CD1c-positive myeloid dendritic cell (primary cell): ENCODE measurements around the gene SELENOP.

ENCODE experiments used
- DNase-seq: peaks from one replicate; pipeline ENCODE4 v3.0.0-alpha.2; 2016; ENCODE audit errors: extremely low spot score

SELENOP gene

GRCh38 chr5:42798284-42799240, 13.1 kb downstream of the SELENOP start:
- DNase-seq, result no peak

- DNase-seq, result no peak
Measured at GRCh38 chr5:42791151-42791550, 20.5 kb downstream of the SELENOP start.

- DNase-seq, result no peak
Measured at GRCh38 chr5:42787845-42788244, 23.8 kb downstream of the SELENOP start.

- DNase-seq, result no peak
Measured at GRCh38 chr5:42787073-42787472, 24.6 kb downstream of the SELENOP start.

GRCh38 chr5:42785756-42786155, 25.9 kb downstream of the SELENOP start:
- no peak for DNase-seq

GRCh38 chr5:42784132-42784531, 27.6 kb downstream of the SELENOP start:
- no peak for DNase-seq

- DNase-seq, result no peak
Measured at GRCh38 chr5:42781584-42781983, 30.1 kb downstream of the SELENOP start.

- no peak for DNase-seq
Measured at GRCh38 chr5:42779083-42779482, 32.6 kb downstream of the SELENOP start.

GRCh38 chr5:42772265-42772993, 39.3 kb downstream of the SELENOP start:
- no peak for DNase-seq

- no peak for DNase-seq
Measured at GRCh38 chr5:42770003-42770402, 41.7 kb downstream of the SELENOP start.

- DNase-seq, result no peak
Measured at GRCh38 chr5:42768106-42768504, 43.6 kb downstream of the SELENOP start.

- DNase-seq, result peak; percentile 58
Measured at GRCh38 chr5:42767491-42768105, 44.1 kb downstream of the SELENOP start.

- no peak for DNase-seq
Measured at GRCh38 chr5:42761791-42762190, 49.9 kb downstream of the SELENOP start.

- DNase-seq, result peak; percentile 27
Measured at GRCh38 chr5:42760426-42760825, 51.3 kb downstream of the SELENOP start.

GRCh38 chr5:42759456-42759855, 52.2 kb downstream of the SELENOP start:
- DNase-seq, result no peak

- peak; percentile 45 for DNase-seq
Measured at GRCh38 chr5:42756606-42757601, 54.8 kb downstream of the SELENOP start, which contains the start of gene CCDC152. Gene CCDC152 (plus strand): TSS chr5:42756818. CDS start chr5:42759122, 2,304 bp downstream.

GRCh38 chr5:42753099-42753498, 58.6 kb downstream of the SELENOP start:
- DNase-seq, result no peak

GRCh38 chr5:42751044-42751443, 60.6 kb downstream of the SELENOP start:
- no peak for DNase-seq

GRCh38 chr5:42750507-42750906, 61.2 kb downstream of the SELENOP start:
- no peak for DNase-seq
